ENCODE data around the gene SGSM2. TPM values are rescaled to one million over a fixed set of nuclear protein-coding genes. Genes with fewer than 3 reads are reported as not detected.

The SGSM2 gene
- total and polyA plus RNA-seq, 2 donors: 25.3 to 100 TPM

Other genes starting within 250 kb of the SGSM2 start
- 31.0 TPM for gene SMG6, start 33.7 kb upstream of the SGSM2 start, total RNA-seq
- 30.0 TPM for gene SMG6, start 33.7 kb upstream of the SGSM2 start, polyA plus RNA-seq
- gene SRR, start 33.6 kb upstream of the SGSM2 start, total RNA-seq: 8.7 TPM
- 8.3 TPM for gene SRR, start 33.6 kb upstream of the SGSM2 start, polyA plus RNA-seq
- 18.3 TPM for gene TSR1, start 1.0 kb upstream of the SGSM2 start, total RNA-seq
- 12.4 TPM for gene TSR1, start 1.0 kb upstream of the SGSM2 start, polyA plus RNA-seq
- 2.4 TPM for gene MNT, start 63.6 kb downstream of the SGSM2 start, total RNA-seq
- 9.8 TPM for gene MNT, start 63.6 kb downstream of the SGSM2 start, polyA plus RNA-seq
- gene METTL16, start 174.4 kb downstream of the SGSM2 start, total RNA-seq: 19.2 TPM
- 37.1 TPM for gene METTL16, start 174.4 kb downstream of the SGSM2 start, polyA plus RNA-seq